ENCODE results near the gene TMOD1. TPM values are rescaled to one million over a fixed set of nuclear protein-coding genes. Genes with fewer than 3 reads are reported as not detected.

Gene TMOD1
- total and polyA plus RNA-seq, 10 of the 15 experiments (the other 5 are each of a cell fraction or from before 2014, with no cell fraction given), result 4.0 to 44.1 (median 15.4) TPM

GRCh38 chr9:97521576-97522333 lies 20.3 kb downstream of the TMOD1 start:
- Histone ChIP-seq H3K27me3 (replicated peaks in 1 of 2; ENCODE audit: control insufficient read depth in 2 of 2, insufficient read depth in 2 of 2, low read length in 1 of 2) (no peaks in the 10 kb centered on the region), H3K36me3 (ENCODE audit: control insufficient read depth in 2 of 2, insufficient read depth in 2 of 2, low read length in 1 of 2) (peaks cover 2 to 9% of the 10 kb centered on the region in 2 experiments; a peak in 3 of 4 replicates), H3K4me3 (no peak overlapping the region), H2AFZ (ENCODE audit: control insufficient read depth, low read depth, low read length) (no peak overlapping the region), H3K9me3 (replicated peaks; ENCODE audit: control insufficient read depth, insufficient read depth, low read length) (no peaks in the 10 kb centered on the region), H3K4me2 (ENCODE audit: control insufficient read depth, insufficient read depth) (no peak overlapping the region), H3K79me2 (ENCODE audit: control insufficient read depth, insufficient read depth, low read length) (peaks cover 3% of the 10 kb centered on the region), H3K27ac (ENCODE audit: control insufficient read depth, insufficient read depth) (no peak overlapping the region), H3K9ac (ENCODE audit: control insufficient read depth, insufficient read depth, low read length) (no peak overlapping the region), H3K4me1 (ENCODE audit: control insufficient read depth, insufficient read depth, low read length) (peaks cover 6% of the 10 kb centered on the region; the same call in 1 of the 2 replicates), H4K20me1 (ENCODE audit: control insufficient read depth, insufficient read depth) (no peaks in the 10 kb centered on the region)
- TF ChIP-seq RCOR1 (conservative IDR thresholded peaks at IDR 0.05; ENCODE audit: low read depth, low read length) (no peak), POU2F2 (IDR thresholded peaks at IDR 0.05; ENCODE audit: borderline replicate concordance, low read depth, low read length) (no peak), FOS (IDR thresholded peaks at IDR 0.05; ENCODE audit: borderline replicate concordance, extremely low read depth, insufficient read length) (no peak), SREBF2 (IDR thresholded peaks at IDR 0.05; ENCODE audit: low read length) (no peak), E2F4 (IDR thresholded peaks at IDR 0.05; ENCODE audit: low read depth, low read length) (no peak), BHLHE40 (IDR thresholded peaks at IDR 0.05; ENCODE audit: borderline replicate concordance in 1 of 2, low read depth in 2 of 2, low read length in 1 of 2) (no peak), RUNX3 (IDR thresholded peaks at IDR 0.05; ENCODE audit: low read length) (no peak), CHD1 (IDR thresholded peaks at IDR 0.05; ENCODE audit: low read depth, low read length) (no peak)
- ATAC-seq, result no peak
- BruUV-seq (replicated peaks), result no TSS peak
- 75% methylated on average over 10 of the region's 10 CpGs for WGBS (ENCODE audit: insufficient coverage, insufficient replicate concordance, low lambda C conversion rate, missing lambda C conversion rate)
- FAIRE-seq, result no peak
- ChIA-PET SMC1A (ENCODE audit: uncharacterized antibody, unreplicated experiment) (interaction anchor here (0.8 to 1.3 kb wide), 2 partner anchors 10 to 53 kb away, joined by 3 to 4 read pairs; no protein-coding TSS in a partner anchor), RAD21 (ENCODE audit: unreplicated experiment) (interaction anchor here (0.7 kb wide), 1 partner anchor 53 kb away, joined by 3 read pairs; no protein-coding TSS in a partner anchor), POLR2A (no interaction called here), CTCF (interaction anchor here (1.0 kb wide), 1 partner anchor 94 kb away, joined by 4 read pairs; no protein-coding TSS in a partner anchor)
- intact Hi-C loops (cut with micrococcal nuclease; ENCODE audit: unreplicated experiment) (no loop called here), in situ Hi-C loops (cut with MboI) (no loop called here)
- DNase-seq (ENCODE audit: low read depth, low spot score), result no peak
